Liver (tissue), 3 donors: ENCODE results near the gene LEMD2.

Source experiments
- CTCF ChIP-seq: fragments of 150-350 bp; IDR thresholded peaks from 2 replicates; pipeline ENCODE4 v1.5.1; 2017; ENCODE audit warnings: improper control_type of control experiment, low read depth, low read length; ENCODE audit not compliant: missing input control
- EGR1 ChIP-seq, 2 donors: IDR thresholded peaks; 2 replicates each; pipeline ENCODE4 v1.6.1; 2016 to 2018; ENCODE audit warnings: antibody characterized with exemption in 2 of 2, low read depth in 2 of 2
- GABPA ChIP-seq, 2 donors: IDR thresholded peaks in 1 of 2; conservative IDR thresholded peaks in 1 of 2; 2 replicates each; pipeline ENCODE4 v1.6.1; 2016; ENCODE audit warnings: antibody characterized with exemption in 2 of 2, mild to moderate bottlenecking in 1 of 2, moderate library complexity in 1 of 2
- HNF4A ChIP-seq, 2 donors: conservative IDR thresholded peaks; 2 replicates each; pipeline ENCODE4 v1.6.1; 2016; ENCODE audit warnings: antibody characterized with exemption in 2 of 2, mild to moderate bottlenecking in 2 of 2
- JUND ChIP-seq, 2 donors: IDR thresholded peaks; 2 replicates each; pipeline ENCODE4 v1.6.1; 2016; ENCODE audit warnings: antibody characterized with exemption in 2 of 2
- RAD21 ChIP-seq, 2 donors: IDR thresholded peaks; 2 replicates each; pipeline ENCODE4 v1.6.1; 2016; ENCODE audit warnings: antibody characterized with exemption in 2 of 2, mild to moderate bottlenecking in 2 of 2
- TAF1 ChIP-seq: conservative IDR thresholded peaks from 2 replicates; pipeline ENCODE4 v1.6.1; 2016; ENCODE audit warnings: antibody characterized with exemption, mild to moderate bottlenecking
- YY1 ChIP-seq: IDR thresholded peaks from 2 replicates; pipeline ENCODE4 v1.6.1; 2016; ENCODE audit warnings: antibody characterized with exemption, mild to moderate bottlenecking
- ZBTB33 ChIP-seq: IDR thresholded peaks from 2 replicates; pipeline ENCODE4 v1.6.1; 2016; ENCODE audit warnings: antibody characterized with exemption
- TF ChIP-seq, protein P1 (sequence below): IDR thresholded peaks from 2 replicates; pipeline ENCODE4 v1.6.1; 2016; ENCODE audit warnings: antibody characterized with exemption, mild to moderate bottlenecking
- TF ChIP-seq, protein P2 (sequence below): IDR thresholded peaks from 2 replicates; pipeline ENCODE4 v1.6.1; 2016; ENCODE audit warnings: antibody characterized with exemption
- donor health status: healthy.
- donor health status: healthy.

GRCh38 chr6:33822575-33823395 lies 33.9 kb upstream of the LEMD2 start:
- TF ChIP-seq TAF1 (no peak), CTCF (no peak), EGR1 (IDR thresholded peaks at IDR 0.05; ENCODE audit: low read depth in 2 of 2) (no peak), GABPA (IDR thresholded peaks at IDR 0.05 in 1 of 2, conservative IDR thresholded peaks at IDR 0.05 in 1 of 2) (no peak), JUND (IDR thresholded peaks at IDR 0.05) (no peak), YY1 (no peak), ZBTB33 (no peak), RAD21 (IDR thresholded peaks at IDR 0.05) (no peak), HNF4A (conservative IDR thresholded peaks at IDR 0.05) (no peak)
- TF ChIP-seq, protein P1, sequence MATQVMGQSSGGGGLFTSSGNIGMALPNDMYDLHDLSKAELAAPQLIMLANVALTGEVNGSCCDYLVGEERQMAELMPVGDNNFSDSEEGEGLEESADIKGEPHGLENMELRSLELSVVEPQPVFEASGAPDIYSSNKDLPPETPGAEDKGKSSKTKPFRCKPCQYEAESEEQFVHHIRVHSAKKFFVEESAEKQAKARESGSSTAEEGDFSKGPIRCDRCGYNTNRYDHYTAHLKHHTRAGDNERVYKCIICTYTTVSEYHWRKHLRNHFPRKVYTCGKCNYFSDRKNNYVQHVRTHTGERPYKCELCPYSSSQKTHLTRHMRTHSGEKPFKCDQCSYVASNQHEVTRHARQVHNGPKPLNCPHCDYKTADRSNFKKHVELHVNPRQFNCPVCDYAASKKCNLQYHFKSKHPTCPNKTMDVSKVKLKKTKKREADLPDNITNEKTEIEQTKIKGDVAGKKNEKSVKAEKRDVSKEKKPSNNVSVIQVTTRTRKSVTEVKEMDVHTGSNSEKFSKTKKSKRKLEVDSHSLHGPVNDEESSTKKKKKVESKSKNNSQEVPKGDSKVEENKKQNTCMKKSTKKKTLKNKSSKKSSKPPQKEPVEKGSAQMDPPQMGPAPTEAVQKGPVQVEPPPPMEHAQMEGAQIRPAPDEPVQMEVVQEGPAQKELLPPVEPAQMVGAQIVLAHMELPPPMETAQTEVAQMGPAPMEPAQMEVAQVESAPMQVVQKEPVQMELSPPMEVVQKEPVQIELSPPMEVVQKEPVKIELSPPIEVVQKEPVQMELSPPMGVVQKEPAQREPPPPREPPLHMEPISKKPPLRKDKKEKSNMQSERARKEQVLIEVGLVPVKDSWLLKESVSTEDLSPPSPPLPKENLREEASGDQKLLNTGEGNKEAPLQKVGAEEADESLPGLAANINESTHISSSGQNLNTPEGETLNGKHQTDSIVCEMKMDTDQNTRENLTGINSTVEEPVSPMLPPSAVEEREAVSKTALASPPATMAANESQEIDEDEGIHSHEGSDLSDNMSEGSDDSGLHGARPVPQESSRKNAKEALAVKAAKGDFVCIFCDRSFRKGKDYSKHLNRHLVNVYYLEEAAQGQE: no peak
- TF ChIP-seq, protein P2, sequence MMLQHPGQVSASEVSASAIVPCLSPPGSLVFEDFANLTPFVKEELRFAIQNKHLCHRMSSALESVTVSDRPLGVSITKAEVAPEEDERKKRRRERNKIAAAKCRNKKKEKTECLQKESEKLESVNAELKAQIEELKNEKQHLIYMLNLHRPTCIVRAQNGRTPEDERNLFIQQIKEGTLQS: no peak
